Effector memory CD4-positive, alpha-beta T cell (primary cell): ENCODE measurements around the gene SLC9A1.

Experiments used
- DNase-seq, 3 donors: peaks; one replicate each; pipeline ENCODE4 v3.0.0-alpha.2; 2020
- H3K27ac ChIP-seq: 2 replicates; pipeline ENCODE4 v1.7.0; 2013; ENCODE audit warnings: mild to moderate bottlenecking, low read length, moderate library complexity; ENCODE audit not compliant: insufficient read depth, poor library complexity, severe bottlenecking
- H3K27me3 ChIP-seq: replicated peaks from 2 replicates; pipeline ENCODE4 v1.7.0; 2013; ENCODE audit warnings: mild to moderate bottlenecking, low read length; ENCODE audit not compliant: insufficient read depth, control insufficient read depth, poor library complexity, severe bottlenecking
- H3K36me3 ChIP-seq: 2 replicates; pipeline ENCODE4 v1.7.0; 2013; ENCODE audit warnings: mild to moderate bottlenecking, low read length, moderate library complexity; ENCODE audit not compliant: control insufficient read depth, insufficient read depth
- H3K4me1 ChIP-seq: 2 replicates; pipeline ENCODE4 v1.7.0; 2013; ENCODE audit warnings: low read length, mild to moderate bottlenecking; ENCODE audit not compliant: control insufficient read depth, insufficient read depth, poor library complexity, severe bottlenecking
- H3K4me3 ChIP-seq: 2 replicates; pipeline ENCODE4 v1.7.0; 2013; ENCODE audit warnings: low read length, low read depth, mild to moderate bottlenecking; ENCODE audit not compliant: insufficient read depth, poor library complexity, severe bottlenecking
- H3K9me3 ChIP-seq: 2 replicates; pipeline ENCODE4 v1.7.0; 2013; ENCODE audit warnings: mild to moderate bottlenecking, low read length, moderate library complexity; ENCODE audit not compliant: control insufficient read depth

SLC9A1 gene

GRCh38 chr1:27101054-27101491 lies 53.9 kb downstream of the SLC9A1 start:
- Histone ChIP-seq H3K27me3 (no peaks in the 10 kb centered on the region), H3K36me3 (no peaks in the 10 kb centered on the region), H3K9me3 (no peaks in the 10 kb centered on the region), H3K27ac (no peak overlapping the region), H3K4me1 (peaks cover 3% of the 10 kb centered on the region), H3K4me3 (no peak overlapping the region)
- no peak for DNase-seq

- no peaks in the 10 kb centered on the region for H3K9me3 ChIP-seq
- peaks cover 3% of the 10 kb centered on the region for H3K4me1 ChIP-seq
- no peaks in the 10 kb centered on the region for H3K36me3 ChIP-seq
- H3K27me3 ChIP-seq, result no peaks in the 10 kb centered on the region
- DNase-seq, result no peak
- H3K4me3 ChIP-seq, result no peak overlapping the region
- no peak overlapping the region for H3K27ac ChIP-seq
Measured at GRCh38 chr1:27100335-27101053, 54.4 kb downstream of the SLC9A1 start.

- peaks cover 3% of the 10 kb centered on the region for H3K4me1 ChIP-seq
- no peak overlapping the region for H3K27ac ChIP-seq
- no peaks in the 10 kb centered on the region for H3K27me3 ChIP-seq
- H3K9me3 ChIP-seq, result no peaks in the 10 kb centered on the region
- H3K36me3 ChIP-seq, result no peaks in the 10 kb centered on the region
- no peak overlapping the region for H3K4me3 ChIP-seq
- DNase-seq, result no peak
Measured at GRCh38 chr1:27099587-27100334, 55.2 kb downstream of the SLC9A1 start.

GRCh38 chr1:27099135-27099586 lies 55.8 kb downstream of the SLC9A1 start:
- Histone ChIP-seq H3K36me3 (no peaks in the 10 kb centered on the region), H3K4me1 (peaks cover 3% of the 10 kb centered on the region)
- no peak for DNase-seq

GRCh38 chr1:27098431-27099134 lies 56.3 kb downstream of the SLC9A1 start:
- Histone ChIP-seq H3K4me3 (no peak overlapping the region), H3K36me3 (no peaks in the 10 kb centered on the region), H3K27ac (no peak overlapping the region), H3K9me3 (no peaks in the 10 kb centered on the region), H3K27me3 (no peaks in the 10 kb centered on the region), H3K4me1 (peaks cover 3% of the 10 kb centered on the region)
- no peak for DNase-seq

More at GRCh38 chr1:27099135-27099586, 55.8 kb downstream of the SLC9A1 start:
- Histone ChIP-seq H3K4me3 (no peak overlapping the region), H3K27ac (no peak overlapping the region), H3K27me3 (no peaks in the 10 kb centered on the region), H3K9me3 (no peaks in the 10 kb centered on the region)

- no peaks in the 10 kb centered on the region for H3K4me1 ChIP-seq
- no peak overlapping the region for H3K4me3 ChIP-seq
- H3K36me3 ChIP-seq, result no peaks in the 10 kb centered on the region
- no peaks in the 10 kb centered on the region for H3K27me3 ChIP-seq
- no peak overlapping the region for H3K27ac ChIP-seq
- H3K9me3 ChIP-seq, result no peaks in the 10 kb centered on the region
- DNase-seq, result peak; percentile 48 to 61 (median 51)
Measured at GRCh38 chr1:27097484-27097917, 57.4 kb downstream of the SLC9A1 start.

- Histone ChIP-seq H3K4me3 (no peak overlapping the region), H3K9me3 (no peaks in the 10 kb centered on the region), H3K27me3 (no peaks in the 10 kb centered on the region), H3K4me1 (no peaks in the 10 kb centered on the region), H3K27ac (no peak overlapping the region), H3K36me3 (no peaks in the 10 kb centered on the region)
- no peak for DNase-seq
Measured at GRCh38 chr1:27095576-27095975, 59.3 kb downstream of the SLC9A1 start.

- Histone ChIP-seq H3K4me1 (no peaks in the 10 kb centered on the region), H3K9me3 (no peaks in the 10 kb centered on the region), H3K36me3 (no peaks in the 10 kb centered on the region), H3K27me3 (no peaks in the 10 kb centered on the region), H3K27ac (no peak overlapping the region), H3K4me3 (no peak overlapping the region)
- DNase-seq, result no peak
Measured at GRCh38 chr1:27092888-27093287, 62.0 kb downstream of the SLC9A1 start.

- Histone ChIP-seq H3K9me3 (no peaks in the 10 kb centered on the region), H3K36me3 (no peaks in the 10 kb centered on the region), H3K4me1 (no peaks in the 10 kb centered on the region), H3K4me3 (no peak overlapping the region), H3K27ac (no peak overlapping the region), H3K27me3 (no peaks in the 10 kb centered on the region)
- DNase-seq, result no peak
Measured at GRCh38 chr1:27090911-27091310, 64.0 kb downstream of the SLC9A1 start.
